ENCODE data around the gene RALGAPA1. TPM values are rescaled to one million over a fixed set of nuclear protein-coding genes. Genes with fewer than 3 reads are reported as not detected.
A peak's percentile ranks its signal among the peaks of the same experiment; 100 is the strongest.
"Not testable (repeated sequence)": the region's sequence is repeated elsewhere in the genome, so short reads cannot be mapped to it uniquely, and the experiment has no call there.

RALGAPA1 gene
- total and polyA plus RNA-seq, 8 donors: 6.0 to 482 (median 128) TPM

- 58 to 100% (median 100%) methylated on average over 1 of the region's 1 CpG for WGBS, 5 donors
- intact Hi-C loops (cut with DNase I; ENCODE audit: low total_unique reads): no loop called here
- DNase-seq: no peak
- Histone ChIP-seq H3K4me3 (no peak overlapping the region), H3K36me3 (no peaks in the 10 kb centered on the region), H3K4me1 (no peaks in the 10 kb centered on the region), H3K9me3 (no peaks in the 10 kb centered on the region), H3K27ac (no peak overlapping the region), H3K27me3 (no peaks in the 10 kb centered on the region)
- TF ChIP-seq CTCF (IDR thresholded peaks at IDR 0.05) (no peak), EP300 (IDR thresholded peaks at IDR 0.05) (no peak), POLR2A (IDR thresholded peaks at IDR 0.05) (no peak), POLR2AphosphoS5 (IDR thresholded peaks at IDR 0.05) (no peak)
These were observed 114.0 kb downstream of the RALGAPA1 start for GRCh38 chr14:35695072-35695471.

GRCh38 chr14:35689000-35689460, 120.1 kb downstream of the RALGAPA1 start:
- 80 to 90% (median 81%) methylated on average over 3 of the region's 3 CpGs for WGBS, 5 donors
- peaks cover 13 to 40% (median 36%) of the 10 kb centered on the region in 4 donors for H3K36me3 ChIP-seq
- H3K9me3 ChIP-seq: no peaks in the 10 kb centered on the region
- no peak overlapping the region for H3K4me3 ChIP-seq
- no peak for TF ChIP-seq CTCF (IDR thresholded peaks at IDR 0.05)
- TF ChIP-seq POLR2A (IDR thresholded peaks at IDR 0.05): no peak
- TF ChIP-seq EP300 (IDR thresholded peaks at IDR 0.05): no peak
- TF ChIP-seq POLR2AphosphoS5 (IDR thresholded peaks at IDR 0.05): no peak
- no peak for DNase-seq
- no peaks in the 10 kb centered on the region for H3K27me3 ChIP-seq
- no peaks in the 10 kb centered on the region for H3K4me1 ChIP-seq
- intact Hi-C loops (cut with DNase I; ENCODE audit: low total_unique reads): no loop called here
- no peak overlapping the region for H3K27ac ChIP-seq

- Histone ChIP-seq H3K36me3 (peaks cover 13 to 48% (median 43%) of the 10 kb centered on the region in 4 donors), H3K4me3 (no peak overlapping the region), H3K27me3 (no peaks in the 10 kb centered on the region), H3K9me3 (no peaks in the 10 kb centered on the region), H3K4me1 (no peaks in the 10 kb centered on the region), H3K27ac (no peak overlapping the region)
- TF ChIP-seq POLR2AphosphoS5 (IDR thresholded peaks at IDR 0.05) (no peak), EP300 (IDR thresholded peaks at IDR 0.05) (no peak), CTCF (IDR thresholded peaks at IDR 0.05) (no peak), POLR2A (IDR thresholded peaks at IDR 0.05) (no peak)
- WGBS, 5 donors: 84 to 89% (median 88%) methylated on average over 6 of the region's 6 CpGs
- no peak for DNase-seq
- intact Hi-C loops (cut with DNase I; ENCODE audit: low total_unique reads): no loop called here
These were observed 120.8 kb downstream of the RALGAPA1 start for GRCh38 chr14:35688126-35688826.

DNA sequence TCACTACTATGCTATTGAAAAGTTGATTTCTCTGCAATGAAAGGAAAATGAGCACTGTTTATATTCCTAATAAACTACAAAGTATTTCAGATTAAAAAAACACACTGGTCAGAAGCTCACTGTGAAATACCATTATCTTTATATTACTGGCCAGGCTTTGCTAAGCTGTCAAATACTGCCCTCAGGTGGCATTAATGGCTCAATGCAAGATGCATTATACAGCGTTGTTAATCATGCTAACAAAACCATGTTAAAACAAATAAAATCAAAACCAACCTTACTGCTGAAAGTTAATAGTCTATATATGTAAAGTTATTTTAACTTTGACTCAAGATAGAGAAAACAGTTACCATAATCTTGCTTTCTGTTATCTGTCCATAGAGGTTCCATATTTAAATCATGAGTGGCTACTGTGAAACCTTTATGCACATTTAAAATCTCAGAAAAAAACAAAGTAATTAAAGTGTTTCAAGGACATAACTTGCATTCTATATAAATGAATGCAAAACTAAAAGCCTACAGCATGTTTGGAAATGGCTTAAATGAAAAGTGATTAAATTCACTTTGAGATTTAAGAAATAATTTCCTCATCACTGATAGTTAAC, 121.7 kb downstream of the RALGAPA1 start:
- TF ChIP-seq EP300 (IDR thresholded peaks at IDR 0.05) (no peak), POLR2AphosphoS5 (IDR thresholded peaks at IDR 0.05) (no peak), CTCF (IDR thresholded peaks at IDR 0.05) (peak in 5 of 7 experiments; percentile 29 to 60 (median 50)), POLR2A (IDR thresholded peaks at IDR 0.05) (no peak)
- H3K4me3 ChIP-seq: no peak overlapping the region
- WGBS, 5 donors: 3 to 8% (median 4%) methylated on average over 1 of the region's 1 CpG
- no peaks in the 10 kb centered on the region for H3K9me3 ChIP-seq
- DNase-seq: peak in 1 of 2 donors; percentile 73
- peaks cover 21 to 56% (median 52%) of the 10 kb centered on the region in 4 donors for H3K36me3 ChIP-seq
- intact Hi-C loops (cut with DNase I; ENCODE audit: low total_unique reads): no loop called here
- H3K27me3 ChIP-seq: no peaks in the 10 kb centered on the region
- H3K4me1 ChIP-seq: no peaks in the 10 kb centered on the region
- H3K27ac ChIP-seq: no peak overlapping the region

DNA sequence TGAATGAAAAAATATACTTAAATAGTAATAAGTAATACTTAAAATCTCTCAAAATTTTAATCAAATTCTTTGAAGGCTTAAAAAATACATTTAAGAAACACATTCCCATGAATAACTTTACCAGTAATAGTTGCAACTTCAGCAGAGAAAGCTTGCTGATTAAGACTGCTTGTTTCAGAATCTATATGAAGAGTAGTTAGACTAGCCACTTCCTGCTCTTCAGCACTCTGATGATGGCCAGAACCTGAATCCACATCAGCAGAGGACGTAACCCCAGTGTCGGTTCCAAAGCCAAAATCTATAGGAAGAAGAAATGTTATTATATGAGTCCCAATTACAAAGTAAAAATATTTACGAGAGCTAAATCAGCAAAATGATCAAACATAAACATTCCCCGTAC, 125.4 kb downstream of the RALGAPA1 start:
- peaks cover 18 to 69% (median 62%) of the 10 kb centered on the region in 4 donors for H3K36me3 ChIP-seq
- H3K9me3 ChIP-seq; H3K27ac ChIP-seq; H3K27me3 ChIP-seq; intact Hi-C loops (cut with DNase I; ENCODE audit: low total_unique reads); H3K4me1 ChIP-seq; DNase-seq; H3K4me3 ChIP-seq: not testable (repeated sequence)
- 51 to 66% (median 58%) methylated on average over 4 of the region's 4 CpGs for WGBS, 5 donors

Data from stomach (tissue), 9 donors.